NT2/D1 (cell line): ENCODE data around the gene MAP7.

Experiments used
- SUZ12 ChIP-seq: IDR thresholded peaks from 2 replicates; pipeline ENCODE4 v1.6.1; 2011; ENCODE audit not compliant: insufficient read length, insufficient read depth; ENCODE audit errors: extremely low read depth
- YY1 ChIP-seq: IDR thresholded peaks from 2 replicates; pipeline ENCODE4 v1.6.1; 2011; ENCODE audit not compliant: insufficient read length, insufficient read depth
- ZNF274 ChIP-seq: IDR thresholded peaks from 2 replicates; pipeline ENCODE4 v1.6.1; 2011; ENCODE audit warnings: mild to moderate bottlenecking, low read depth, low read length

GRCh38 chr6:136547336-136547735 lies 2.9 kb downstream of the MAP7 start:
- TF ChIP-seq YY1 = no peak
- TF ChIP-seq SUZ12 = no peak
- TF ChIP-seq ZNF274 = no peak
